GM12878 (cell line): ENCODE results near the gene MYL6B. TPM values are rescaled to one million over a fixed set of nuclear protein-coding genes. Genes with fewer than 3 reads are reported as not detected.

Experiments
- HDAC2 ChIP-seq: fragments of 200-600 bp; sonication (generic); IDR thresholded peaks from 2 replicates; pipeline ENCODE4 v1.6.1; 2017
- IKZF2 ChIP-seq, 2 experiments: fragments of 450-650 bp; IDR thresholded peaks; 2 replicates each; pipeline ENCODE4 v1.6.1; 2017; ENCODE audit warnings: mild to moderate bottlenecking in 2 of 2, moderate library complexity in 2 of 2
- KLF5 ChIP-seq: fragments of 450-650 bp; IDR thresholded peaks from 2 replicates; pipeline ENCODE4 v1.6.1; 2014; ENCODE audit warnings: mild to moderate bottlenecking; ENCODE audit not compliant: partially characterized antibody
- POLR2AphosphoS5 ChIP-seq: IDR thresholded peaks from 2 replicates; pipeline ENCODE4 v1.6.1; 2011; ENCODE audit warnings: mild to moderate bottlenecking, low read length, inconsistent platforms
- SUPT20H ChIP-seq: IDR thresholded peaks from 2 replicates; pipeline ENCODE4 v1.6.1; 2011; ENCODE audit warnings: low read depth, mild to moderate bottlenecking, low read length, moderate library complexity, borderline replicate concordance; ENCODE audit not compliant: control insufficient read depth
- TAF1 ChIP-seq: IDR thresholded peaks from 2 replicates; pipeline ENCODE4 v1.6.1; 2011; ENCODE audit warnings: mild to moderate bottlenecking, low read depth, low read length, borderline replicate concordance
- ZBTB11 ChIP-seq: fragments of 450-650 bp; formaldehyde crosslinking; IDR thresholded peaks from 2 replicates; pipeline ENCODE4 v1.5.0; 2022; ENCODE audit warnings: mild to moderate bottlenecking, missing genetic modification characterization
- polyA plus RNA-seq, 11 experiments: library from polyadenylated mRNA; depleted of rRNA in 4 of 11; unstranded in 6 of 11; stranded (reverse) in 5 of 11; fragments of >200 nt; fragmentation: Nextera tagmentation in 4 of 11; fragmentation: Illumina TruSeq in 1 of 11; extraction: Ambion mirVana in 4 of 11; extraction: Trizol in 1 of 11; gene quantifications; 1 replicate in 1 of 11; 2 replicates in 10 of 11; pipeline versions ENCODE4 v1.2.1 to v1.2.3, GENCODE V29; 2011 to 2016; ENCODE audit warnings: inconsistent platforms in 2 of 11, missing spikeins in 2 of 11, low read depth in 1 of 11
- total RNA-seq, 4 experiments: library from RNA; depleted of rRNA in 3 of 4; stranded (reverse); fragments of >200 nt in 3 of 4; fragmentation: Illumina TruSeq in 1 of 4; extraction: Trizol in 1 of 4; gene quantifications; 2 replicates each; pipeline versions ENCODE4 v1.2.1 to v1.2.3, GENCODE V29; 2013 to 2021

Gene MYL6B
- total and polyA plus RNA-seq, 10 of the 15 experiments (the other 5 are each of a cell fraction or from before 2014, with no cell fraction given): 75.5 to 153 (median 114) TPM

GRCh38 chr12:56117778-56118687, 34.4 kb upstream of the MYL6B start, which contains the start of gene ZC3H10 (continued):
- peak; percentile 99 for TF ChIP-seq POLR2AphosphoS5
- no peak for TF ChIP-seq SUPT20H
- peak; percentile 62; the same call in 1 of the 2 replicates for TF ChIP-seq TAF1
- peak; percentile 53 for TF ChIP-seq ZBTB11 (CRISPR knock-in tag)
- TF ChIP-seq HDAC2: no peak
- peak; percentile 83 for TF ChIP-seq KLF5
- TF ChIP-seq IKZF2 (IDR thresholded peaks at IDR 0.05): no peak
